ENCODE measurements around the gene NUP54. TPM values are rescaled to one million over a fixed set of nuclear protein-coding genes. Genes with fewer than 3 reads are reported as not detected.

Gene NUP54, protein sequence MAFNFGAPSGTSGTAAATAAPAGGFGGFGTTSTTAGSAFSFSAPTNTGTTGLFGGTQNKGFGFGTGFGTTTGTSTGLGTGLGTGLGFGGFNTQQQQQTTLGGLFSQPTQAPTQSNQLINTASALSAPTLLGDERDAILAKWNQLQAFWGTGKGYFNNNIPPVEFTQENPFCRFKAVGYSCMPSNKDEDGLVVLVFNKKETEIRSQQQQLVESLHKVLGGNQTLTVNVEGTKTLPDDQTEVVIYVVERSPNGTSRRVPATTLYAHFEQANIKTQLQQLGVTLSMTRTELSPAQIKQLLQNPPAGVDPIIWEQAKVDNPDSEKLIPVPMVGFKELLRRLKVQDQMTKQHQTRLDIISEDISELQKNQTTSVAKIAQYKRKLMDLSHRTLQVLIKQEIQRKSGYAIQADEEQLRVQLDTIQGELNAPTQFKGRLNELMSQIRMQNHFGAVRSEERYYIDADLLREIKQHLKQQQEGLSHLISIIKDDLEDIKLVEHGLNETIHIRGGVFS
- 43.4 TPM for total RNA-seq (ENCODE audit: unreplicated experiment)
- long read RNA-seq, transcript NUP54-201 (12 exons, 2,367 nt) = major isoform, 12 of 21 reads
- long read RNA-seq, partial matches to known transcripts = 1 of 21 reads
- long read RNA-seq, other reads (novel, unspliced or antisense) = 5 of 21 reads

GRCh38 chr4:76148142-76148865 lies at the start of gene NUP54:
TSS of gene NUP54 (minus strand) at chr4:76148397. CDS start at chr4:76148374, 23 bp downstream.
- peaks cover 6% of the 10 kb centered on the region for H3K9me3 Mint-ChIP-seq (ENCODE audit: unreplicated experiment)
- peaks cover 2% of the 10 kb centered on the region for H3K27me3 Mint-ChIP-seq (ENCODE audit: unreplicated experiment)
- peak; percentile 95 for DNase-seq
- no peaks in the 10 kb centered on the region for H3K36me3 Mint-ChIP-seq (ENCODE audit: unreplicated experiment)
- peak within 1 kb of the TSS; percentile 86 for H3K27ac Mint-ChIP-seq (ENCODE audit: unreplicated experiment)
- TF ChIP-seq, protein P1, sequence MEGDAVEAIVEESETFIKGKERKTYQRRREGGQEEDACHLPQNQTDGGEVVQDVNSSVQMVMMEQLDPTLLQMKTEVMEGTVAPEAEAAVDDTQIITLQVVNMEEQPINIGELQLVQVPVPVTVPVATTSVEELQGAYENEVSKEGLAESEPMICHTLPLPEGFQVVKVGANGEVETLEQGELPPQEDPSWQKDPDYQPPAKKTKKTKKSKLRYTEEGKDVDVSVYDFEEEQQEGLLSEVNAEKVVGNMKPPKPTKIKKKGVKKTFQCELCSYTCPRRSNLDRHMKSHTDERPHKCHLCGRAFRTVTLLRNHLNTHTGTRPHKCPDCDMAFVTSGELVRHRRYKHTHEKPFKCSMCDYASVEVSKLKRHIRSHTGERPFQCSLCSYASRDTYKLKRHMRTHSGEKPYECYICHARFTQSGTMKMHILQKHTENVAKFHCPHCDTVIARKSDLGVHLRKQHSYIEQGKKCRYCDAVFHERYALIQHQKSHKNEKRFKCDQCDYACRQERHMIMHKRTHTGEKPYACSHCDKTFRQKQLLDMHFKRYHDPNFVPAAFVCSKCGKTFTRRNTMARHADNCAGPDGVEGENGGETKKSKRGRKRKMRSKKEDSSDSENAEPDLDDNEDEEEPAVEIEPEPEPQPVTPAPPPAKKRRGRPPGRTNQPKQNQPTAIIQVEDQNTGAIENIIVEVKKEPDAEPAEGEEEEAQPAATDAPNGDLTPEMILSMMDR (IDR thresholded peaks at IDR 0.05; ENCODE audit: partially characterized antibody, unreplicated experiment) = no peak
- H3K4me3 Mint-ChIP-seq (ENCODE audit: unreplicated experiment) = peak within 1 kb of the TSS; percentile 100
- H3K4me1 Mint-ChIP-seq (ENCODE audit: low read depth, unreplicated experiment) = peaks cover 2% of the 10 kb centered on the region

DNA sequence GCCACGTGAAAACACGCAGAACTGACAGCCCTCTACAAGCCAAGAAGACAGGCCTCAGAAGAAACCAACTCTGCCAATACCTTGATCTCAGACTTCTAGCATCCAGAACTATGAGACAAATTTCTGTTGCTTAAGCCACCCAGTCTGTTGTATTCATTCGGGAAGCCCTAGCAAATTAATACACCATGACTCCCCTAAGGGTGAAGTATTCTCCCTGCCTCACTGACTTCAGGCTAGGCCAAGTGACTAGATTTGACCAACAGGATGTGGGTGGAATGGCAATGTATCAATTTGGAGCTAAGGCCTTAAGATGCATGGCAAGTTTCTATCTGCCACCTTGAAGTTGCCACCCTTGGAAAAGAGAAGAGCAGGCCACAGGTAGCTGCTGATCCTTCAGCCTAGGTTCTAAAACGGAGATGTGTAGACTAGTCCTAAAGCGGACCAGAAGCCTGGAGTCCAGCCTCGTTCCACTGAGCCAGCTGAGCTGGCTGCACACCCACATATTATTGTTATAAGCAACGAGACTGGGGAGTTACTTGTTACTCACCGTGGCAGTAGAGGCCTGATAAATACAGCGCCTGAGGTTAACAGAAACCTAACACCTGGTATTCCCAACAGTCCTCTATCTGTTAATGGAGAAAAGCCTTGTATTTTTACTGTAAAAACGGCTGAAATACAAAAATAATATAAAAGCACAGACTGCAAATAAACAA lies 49.0 kb upstream of the NUP54 start:
- Mint-ChIP-seq H3K27me3 (ENCODE audit: unreplicated experiment) (peaks cover 10% of the 10 kb centered on the region), H3K36me3 (ENCODE audit: unreplicated experiment) (peaks cover 13% of the 10 kb centered on the region), H3K4me3 (ENCODE audit: unreplicated experiment) (peak overlapping the region; percentile 77), H3K9me3 (ENCODE audit: unreplicated experiment) (peaks cover 11% of the 10 kb centered on the region), H3K27ac (ENCODE audit: unreplicated experiment) (peak overlapping the region; percentile 98), H3K4me1 (ENCODE audit: low read depth, unreplicated experiment) (peaks cover 39% of the 10 kb centered on the region)
- TF ChIP-seq, protein P1 (IDR thresholded peaks at IDR 0.05; ENCODE audit: partially characterized antibody, unreplicated experiment) = no peak
- no peak for DNase-seq

DNA sequence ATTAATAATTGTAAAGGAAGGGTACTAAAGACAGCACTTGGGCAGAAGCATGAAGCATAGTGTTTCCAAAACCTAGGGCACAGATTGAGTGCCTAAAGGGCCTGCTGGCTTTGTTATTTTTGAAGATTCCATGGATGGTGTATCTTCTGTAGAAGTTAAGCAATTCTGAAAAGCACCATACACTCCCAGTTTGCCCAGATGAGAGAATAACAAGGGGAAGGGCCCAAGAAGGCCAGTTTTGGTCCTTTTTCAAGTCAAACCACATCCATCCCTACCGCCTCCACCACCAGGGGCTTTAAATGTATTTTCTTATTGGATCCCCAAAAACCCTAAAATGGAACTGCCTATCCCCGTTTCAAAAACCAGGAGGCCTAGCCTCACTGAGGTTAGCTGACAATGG lies 48.2 kb upstream of the NUP54 start:
- Mint-ChIP-seq H3K36me3 (ENCODE audit: unreplicated experiment) (peaks cover 19% of the 10 kb centered on the region), H3K27ac (ENCODE audit: unreplicated experiment) (peak overlapping the region; percentile 98), H3K4me1 (ENCODE audit: low read depth, unreplicated experiment) (peaks cover 36% of the 10 kb centered on the region), H3K9me3 (ENCODE audit: unreplicated experiment) (peaks cover 11% of the 10 kb centered on the region), H3K27me3 (ENCODE audit: unreplicated experiment) (peaks cover 10% of the 10 kb centered on the region), H3K4me3 (ENCODE audit: unreplicated experiment) (no peak overlapping the region)
- DNase-seq = no peak
- TF ChIP-seq, protein P1 (IDR thresholded peaks at IDR 0.05; ENCODE audit: partially characterized antibody, unreplicated experiment) = no peak

- Mint-ChIP-seq H3K4me3 (ENCODE audit: unreplicated experiment) (no peak overlapping the region), H3K27me3 (ENCODE audit: unreplicated experiment) (peaks cover 5% of the 10 kb centered on the region), H3K4me1 (ENCODE audit: low read depth, unreplicated experiment) (peaks cover 25% of the 10 kb centered on the region), H3K36me3 (ENCODE audit: unreplicated experiment) (peaks cover 23% of the 10 kb centered on the region), H3K9me3 (ENCODE audit: unreplicated experiment) (peaks cover 6% of the 10 kb centered on the region), H3K27ac (ENCODE audit: unreplicated experiment) (peak overlapping the region; percentile 12)
- TF ChIP-seq, protein P1 (IDR thresholded peaks at IDR 0.05; ENCODE audit: partially characterized antibody, unreplicated experiment) = no peak
- no peak for DNase-seq
Observed at GRCh38 chr4:76195326-76195725, 47.1 kb upstream of the NUP54 start.
